ENCODE measurements around the gene ACADS.
"Not testable (repeated sequence)": the region's sequence is repeated elsewhere in the genome, so short reads cannot be mapped to it uniquely, and the experiment has no call there.

ACADS gene

DNA sequence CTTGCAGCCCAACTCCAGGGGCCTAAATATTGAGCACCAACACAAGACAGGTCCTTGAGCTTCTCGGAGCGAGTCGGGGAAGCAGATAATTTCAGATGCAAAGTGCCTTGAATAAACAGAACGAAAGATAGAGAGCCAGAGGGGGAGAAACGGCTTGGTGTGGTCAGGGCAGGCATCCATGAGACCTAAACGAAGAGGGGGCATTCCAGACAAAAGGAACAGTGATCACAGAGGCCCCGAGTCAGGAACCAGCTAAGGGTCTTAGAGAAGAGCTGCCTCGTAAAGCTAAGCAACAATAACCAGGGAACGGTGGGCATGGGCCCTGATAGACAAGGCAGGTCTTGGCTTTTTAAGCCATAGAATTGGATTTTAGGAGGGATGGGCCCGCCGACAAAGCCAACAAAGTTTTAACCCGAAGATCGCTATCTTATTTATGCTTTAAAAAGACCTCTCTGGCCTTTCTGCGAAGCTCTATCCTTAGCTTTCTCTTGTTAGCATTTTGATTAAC is 421 bp upstream of the ACADS start:
- no peak for DNase-seq (ENCODE audit: low read depth in 1 of 2, low spot score in 1 of 2)

DNA sequence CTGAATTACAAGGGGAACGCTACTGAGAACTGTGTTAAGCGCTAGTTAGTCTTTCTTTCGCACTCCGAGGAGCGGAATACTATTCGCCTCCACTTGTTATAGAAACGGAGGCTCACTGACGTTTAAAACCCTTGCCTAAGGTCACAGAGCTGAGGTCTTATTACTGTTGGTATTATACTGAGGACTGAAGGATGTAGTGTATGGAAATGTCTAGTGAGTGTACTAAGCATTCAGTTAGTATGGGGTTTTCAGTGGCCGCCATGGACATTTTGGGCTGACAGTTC is 826 bp downstream of the ACADS start:
- no peak for DNase-seq (ENCODE audit: low read depth in 1 of 2, low spot score in 1 of 2)

DNA sequence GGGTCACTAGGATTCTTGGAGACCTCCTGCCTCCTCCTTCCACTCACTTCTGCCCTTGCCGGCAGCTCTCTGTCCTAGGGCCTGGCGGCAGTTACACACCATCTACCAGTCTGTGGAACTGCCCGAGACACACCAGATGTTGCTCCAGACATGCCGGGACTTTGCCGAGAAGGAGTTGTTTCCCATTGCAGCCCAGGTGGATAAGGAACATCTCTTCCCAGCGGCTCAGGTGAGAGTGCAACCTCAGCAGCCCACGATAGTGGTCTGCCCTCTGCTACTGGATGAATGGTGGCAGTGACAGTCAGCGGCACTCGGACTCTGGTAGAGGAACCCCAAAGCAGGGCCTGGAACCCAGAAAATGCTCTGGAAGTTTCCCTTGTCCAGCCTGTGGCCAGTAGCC is 1.3 kb downstream of the ACADS start:
- no peak for DNase-seq (ENCODE audit: low read depth in 1 of 2, low spot score in 1 of 2)

DNA sequence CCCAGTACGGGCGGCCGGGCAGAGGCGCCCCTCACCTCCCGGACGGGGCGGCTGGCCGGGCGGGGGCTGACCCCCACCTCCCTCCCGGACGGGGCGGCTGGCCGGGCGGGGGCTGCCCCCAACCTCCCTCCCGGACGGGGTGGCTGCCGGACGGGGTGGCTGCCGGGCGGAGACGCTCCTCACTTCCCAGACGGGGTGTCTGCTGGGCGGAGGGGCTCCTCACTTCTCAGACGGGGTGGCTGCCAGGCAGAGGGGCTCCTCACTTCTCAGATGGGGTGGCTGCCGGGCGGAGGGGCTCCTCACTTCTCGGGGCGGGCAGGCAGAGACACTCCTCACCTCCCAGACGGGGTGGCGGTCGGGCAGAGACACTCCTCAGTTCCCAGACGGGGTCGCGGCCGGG is 6.6 kb downstream of the ACADS start:
- not testable (repeated sequence) for DNase-seq (ENCODE audit: low read depth in 1 of 2, low spot score in 1 of 2)

DNA sequence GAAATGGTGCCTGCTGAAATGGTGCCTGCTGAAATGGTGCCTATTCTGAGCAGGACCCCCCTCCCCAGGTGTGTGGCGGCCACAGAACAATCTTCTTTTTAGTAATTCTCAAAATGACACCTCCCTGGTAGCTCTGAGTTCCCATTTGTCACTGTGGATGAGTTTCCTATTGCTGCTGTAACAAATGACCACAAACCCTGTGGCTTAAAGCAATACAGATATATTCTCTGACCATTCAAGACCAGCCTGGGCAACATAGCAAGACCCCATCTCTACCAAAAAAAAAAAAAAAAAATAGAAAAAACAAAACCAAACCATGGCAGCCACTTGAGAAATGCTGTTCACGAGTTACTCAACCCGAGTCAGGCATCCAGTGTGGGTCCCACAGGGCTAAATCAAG is 7.9 kb downstream of the ACADS start:
- DNase-seq (ENCODE audit: low read depth in 1 of 2, low spot score in 1 of 2), result no peak

DNA sequence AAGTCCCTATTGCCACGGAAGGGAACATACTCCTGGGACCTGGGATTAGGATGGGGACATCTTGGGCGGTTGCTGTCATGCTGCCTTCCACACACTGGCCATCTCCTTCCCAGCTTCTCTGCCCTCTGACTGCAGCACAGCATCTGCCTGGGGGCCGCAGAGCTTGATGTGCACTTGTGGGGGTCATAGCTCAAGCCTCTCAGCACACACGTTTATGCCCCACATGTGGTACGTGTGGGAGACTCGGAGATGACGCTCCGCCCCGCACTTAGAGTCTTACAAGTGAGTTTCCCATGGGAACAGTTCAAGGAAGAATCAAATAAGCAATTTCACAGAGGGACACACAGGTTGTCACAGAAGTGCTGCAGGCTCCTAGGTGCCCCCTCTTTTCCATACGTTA is 8.6 kb downstream of the ACADS start:
- no peak for DNase-seq (ENCODE audit: low read depth in 1 of 2, low spot score in 1 of 2)

DNA sequence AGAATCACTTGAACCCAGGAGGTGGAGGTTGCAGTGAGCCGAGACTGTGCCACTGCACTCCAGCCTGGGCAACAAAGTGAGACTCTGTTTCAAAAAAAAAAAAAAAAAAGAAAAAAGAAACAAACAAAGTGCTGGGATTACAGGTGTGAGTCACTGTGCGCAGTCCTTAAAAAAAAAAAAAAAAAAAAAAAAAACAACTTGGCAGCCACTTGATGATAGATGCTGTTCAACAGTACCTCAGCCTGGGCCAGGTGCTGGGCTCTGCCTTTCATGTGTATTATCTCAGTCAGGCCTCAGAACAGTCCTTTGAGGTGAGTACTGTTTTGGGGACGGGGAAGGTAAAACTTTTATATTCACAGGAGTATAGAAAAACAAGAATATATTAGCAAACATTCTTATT is 9.6 kb downstream of the ACADS start:
- DNase-seq (ENCODE audit: low read depth in 1 of 2, low spot score in 1 of 2), result no peak

DNA sequence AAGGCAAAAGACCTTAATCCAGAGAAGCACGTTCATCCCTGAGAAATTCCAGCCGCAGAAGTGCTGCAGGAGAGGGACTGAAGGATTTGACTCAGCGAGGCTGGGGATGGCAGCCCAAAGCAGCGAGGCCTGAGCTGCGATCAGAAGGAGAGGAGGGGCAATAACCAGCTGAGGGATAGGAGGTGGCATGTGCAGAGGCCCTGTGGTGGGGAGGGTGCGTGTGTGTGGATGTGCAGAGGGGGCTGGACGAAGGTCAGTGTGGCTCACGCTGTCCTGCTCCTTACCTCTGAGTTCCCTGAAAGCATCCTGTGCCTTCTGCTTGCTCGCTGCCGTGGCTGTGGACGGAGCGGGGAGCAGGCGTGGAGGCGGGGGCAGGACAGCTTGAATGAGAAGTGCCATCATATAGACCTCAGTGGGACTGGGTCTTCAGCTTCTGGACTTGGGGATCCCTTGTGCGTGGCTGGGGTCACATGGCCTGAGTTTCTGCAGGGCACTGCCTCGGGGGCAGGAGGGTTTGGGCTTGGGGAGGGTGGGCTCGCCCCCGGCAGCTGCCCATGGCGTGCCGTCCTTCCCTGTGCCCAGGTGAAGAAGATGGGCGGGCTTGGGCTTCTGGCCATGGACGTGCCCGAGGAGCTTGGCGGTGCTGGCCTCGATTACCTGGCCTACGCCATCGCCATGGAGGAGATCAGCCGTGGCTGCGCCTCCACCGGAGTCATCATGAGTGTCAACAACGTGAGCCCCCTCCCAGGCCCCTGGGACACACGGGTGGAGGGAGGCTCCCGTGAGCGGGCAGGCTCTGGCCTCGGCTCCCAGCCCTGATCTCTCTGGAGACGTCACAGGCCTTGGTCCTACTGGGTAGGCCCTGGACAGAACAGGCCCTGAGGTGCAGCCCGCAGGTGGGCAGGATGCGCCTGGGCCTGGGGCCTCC is 11.0 kb downstream of the ACADS start:
- DNase-seq (ENCODE audit: low read depth in 1 of 2, low spot score in 1 of 2), result no peak

DNA sequence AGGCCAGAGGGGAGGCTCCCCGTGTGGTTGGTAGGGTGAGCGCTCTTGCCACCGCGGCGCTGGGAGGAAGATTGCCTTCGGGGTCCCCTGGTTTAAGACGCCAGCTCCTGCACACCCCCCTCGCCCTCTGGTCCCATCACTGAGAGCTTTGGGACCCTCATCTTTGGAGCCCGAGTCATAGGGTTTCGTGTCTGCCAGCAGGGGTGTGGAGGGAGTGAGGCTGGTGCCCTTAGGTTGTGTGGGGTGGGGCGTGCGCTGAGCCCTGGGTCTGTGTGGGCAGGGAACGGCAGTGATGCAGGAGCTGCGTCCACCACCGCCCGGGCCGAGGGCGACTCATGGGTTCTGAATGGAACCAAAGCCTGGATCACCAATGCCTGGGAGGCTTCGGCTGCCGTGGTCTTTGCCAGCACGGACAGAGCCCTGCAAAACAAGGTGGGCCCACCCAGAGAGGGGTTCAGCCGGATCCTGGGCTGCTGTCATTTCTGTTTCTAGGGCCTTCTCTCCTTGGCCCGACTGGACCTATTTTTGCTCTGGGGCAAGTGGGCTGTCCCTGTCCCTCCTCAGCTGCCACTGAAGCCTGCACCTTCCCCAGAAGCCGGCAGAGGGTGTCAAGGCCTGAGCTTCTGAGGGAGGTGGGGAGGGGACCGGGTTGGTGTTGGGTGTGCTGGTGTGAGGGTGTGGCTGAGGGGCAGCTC is 12.1 kb downstream of the ACADS start:
- no peak for DNase-seq (ENCODE audit: low read depth in 1 of 2, low spot score in 1 of 2)

DNA sequence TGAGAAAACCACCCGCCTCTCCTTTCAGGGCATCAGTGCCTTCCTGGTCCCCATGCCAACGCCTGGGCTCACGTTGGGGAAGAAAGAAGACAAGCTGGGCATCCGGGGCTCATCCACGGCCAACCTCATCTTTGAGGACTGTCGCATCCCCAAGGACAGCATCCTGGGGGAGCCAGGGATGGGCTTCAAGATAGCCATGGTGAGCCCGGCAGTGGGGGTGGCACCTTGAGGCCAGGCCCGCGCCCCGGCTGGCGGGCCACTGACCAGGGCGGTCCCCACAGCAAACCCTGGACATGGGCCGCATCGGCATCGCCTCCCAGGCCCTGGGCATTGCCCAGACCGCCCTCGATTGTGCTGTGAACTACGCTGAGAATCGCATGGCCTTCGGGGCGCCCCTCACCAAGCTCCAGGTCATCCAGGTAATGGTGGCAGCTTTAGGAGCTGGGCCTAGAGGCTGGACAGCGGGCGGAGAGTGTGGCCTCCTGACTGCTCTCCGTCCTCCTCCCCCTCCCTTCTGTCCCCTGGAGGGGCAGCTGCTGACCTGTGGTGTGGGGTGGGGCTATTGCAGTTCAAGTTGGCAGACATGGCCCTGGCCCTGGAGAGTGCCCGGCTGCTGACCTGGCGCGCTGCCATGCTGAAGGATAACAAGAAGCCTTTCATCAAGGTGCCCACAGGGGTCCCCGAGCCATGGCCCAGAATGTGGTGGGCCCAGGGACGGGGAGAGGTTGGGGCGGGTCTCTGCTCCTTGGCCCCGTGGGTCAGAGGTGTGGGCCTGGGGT is 12.8 kb downstream of the ACADS start:
- no peak for DNase-seq (ENCODE audit: low read depth in 1 of 2, low spot score in 1 of 2)

DNA sequence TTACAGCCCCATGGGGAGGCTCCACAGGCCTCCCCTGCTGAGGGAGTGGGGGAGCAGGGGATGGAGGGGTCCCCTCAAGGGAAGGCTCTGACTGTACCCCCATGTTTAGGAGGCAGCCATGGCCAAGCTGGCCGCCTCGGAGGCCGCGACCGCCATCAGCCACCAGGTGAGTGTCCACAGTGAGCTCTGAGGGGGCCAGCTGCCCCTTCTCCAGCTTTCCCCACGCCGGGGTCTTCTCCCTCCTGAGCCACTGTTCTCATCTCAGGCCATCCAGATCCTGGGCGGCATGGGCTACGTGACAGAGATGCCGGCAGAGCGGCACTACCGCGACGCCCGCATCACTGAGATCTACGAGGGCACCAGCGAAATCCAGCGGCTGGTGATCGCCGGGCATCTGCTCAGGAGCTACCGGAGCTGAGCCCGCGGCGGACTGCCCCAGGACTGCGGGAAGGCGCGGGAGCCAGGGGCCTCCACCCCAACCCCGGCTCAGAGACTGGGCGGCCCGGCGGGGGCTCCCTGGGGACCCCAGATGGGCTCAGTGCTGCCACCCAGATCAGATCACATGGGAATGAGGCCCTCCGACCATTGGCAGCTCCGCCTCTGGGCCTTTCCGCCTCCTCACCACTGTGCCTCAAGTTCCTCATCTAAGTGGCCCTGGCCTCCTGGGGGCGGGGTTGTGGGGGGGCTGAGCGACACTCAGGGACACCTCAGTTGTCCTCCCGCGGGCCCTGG is 13.6 kb downstream of the ACADS start:
- DNase-seq (ENCODE audit: low read depth in 1 of 2, low spot score in 1 of 2), result no peak

DNA sequence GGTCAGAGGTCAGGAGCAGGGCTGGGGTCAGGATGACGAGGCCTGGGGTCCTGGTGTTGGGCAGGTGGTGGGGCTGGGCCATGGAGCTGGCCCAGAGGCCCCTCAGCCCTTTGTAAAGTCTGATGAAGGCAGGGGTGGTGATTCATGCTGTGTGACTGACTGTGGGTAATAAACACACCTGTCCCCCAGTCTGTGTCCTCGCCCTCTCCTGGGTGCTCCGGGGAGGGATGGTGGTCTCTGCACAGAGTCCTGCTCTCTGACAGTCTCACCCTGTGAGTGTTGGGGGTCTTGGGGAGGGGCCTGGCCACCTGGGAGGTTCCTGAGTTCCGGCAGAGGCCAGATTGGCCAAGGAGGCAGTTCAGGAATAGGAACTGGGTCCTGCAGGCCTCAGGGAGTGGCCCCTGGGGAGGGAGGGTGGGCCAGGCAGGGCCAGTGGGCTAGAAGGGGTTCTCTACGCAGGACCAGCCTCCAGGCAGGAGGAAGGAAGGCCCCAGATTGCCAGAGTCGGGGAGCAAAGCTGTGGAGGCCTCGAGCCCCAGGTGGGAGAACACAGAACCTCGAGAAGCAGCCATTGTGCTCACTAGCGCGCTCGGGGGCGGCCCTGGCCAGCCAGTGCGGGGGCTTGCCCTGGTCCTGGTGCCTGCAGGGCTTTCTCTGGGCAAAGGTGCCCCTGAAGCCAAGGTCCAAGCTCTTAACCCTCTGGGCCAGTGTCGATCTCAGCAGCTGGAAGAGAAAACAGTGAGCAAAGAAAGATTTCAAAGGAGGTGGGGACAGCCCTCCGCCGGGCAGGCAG is 14.4 kb downstream of the ACADS start:
- DNase-seq (ENCODE audit: low read depth in 1 of 2, low spot score in 1 of 2), result no peak

DNA sequence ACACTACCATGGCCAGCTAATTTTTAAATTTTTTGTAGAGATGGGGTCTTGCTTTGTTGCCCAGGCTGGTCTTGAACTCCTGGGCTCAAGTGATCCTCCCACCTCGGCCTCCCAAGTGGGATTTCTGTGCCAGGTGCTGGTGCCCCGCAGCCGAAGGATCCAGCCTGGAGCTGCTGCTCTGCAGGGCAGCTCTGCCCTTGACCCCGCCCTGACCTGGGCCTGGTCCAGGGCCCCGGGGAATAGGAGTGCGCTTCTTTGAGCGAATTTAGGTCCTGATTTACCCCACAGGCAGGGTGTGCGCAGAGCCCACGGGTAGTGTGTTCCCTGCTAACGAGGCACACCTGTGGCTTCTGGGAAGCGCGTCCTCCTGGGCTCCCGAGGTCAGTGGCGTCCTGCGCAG is 15.2 kb downstream of the ACADS start:
- DNase-seq (ENCODE audit: low read depth in 1 of 2, low spot score in 1 of 2), result no peak

DNA sequence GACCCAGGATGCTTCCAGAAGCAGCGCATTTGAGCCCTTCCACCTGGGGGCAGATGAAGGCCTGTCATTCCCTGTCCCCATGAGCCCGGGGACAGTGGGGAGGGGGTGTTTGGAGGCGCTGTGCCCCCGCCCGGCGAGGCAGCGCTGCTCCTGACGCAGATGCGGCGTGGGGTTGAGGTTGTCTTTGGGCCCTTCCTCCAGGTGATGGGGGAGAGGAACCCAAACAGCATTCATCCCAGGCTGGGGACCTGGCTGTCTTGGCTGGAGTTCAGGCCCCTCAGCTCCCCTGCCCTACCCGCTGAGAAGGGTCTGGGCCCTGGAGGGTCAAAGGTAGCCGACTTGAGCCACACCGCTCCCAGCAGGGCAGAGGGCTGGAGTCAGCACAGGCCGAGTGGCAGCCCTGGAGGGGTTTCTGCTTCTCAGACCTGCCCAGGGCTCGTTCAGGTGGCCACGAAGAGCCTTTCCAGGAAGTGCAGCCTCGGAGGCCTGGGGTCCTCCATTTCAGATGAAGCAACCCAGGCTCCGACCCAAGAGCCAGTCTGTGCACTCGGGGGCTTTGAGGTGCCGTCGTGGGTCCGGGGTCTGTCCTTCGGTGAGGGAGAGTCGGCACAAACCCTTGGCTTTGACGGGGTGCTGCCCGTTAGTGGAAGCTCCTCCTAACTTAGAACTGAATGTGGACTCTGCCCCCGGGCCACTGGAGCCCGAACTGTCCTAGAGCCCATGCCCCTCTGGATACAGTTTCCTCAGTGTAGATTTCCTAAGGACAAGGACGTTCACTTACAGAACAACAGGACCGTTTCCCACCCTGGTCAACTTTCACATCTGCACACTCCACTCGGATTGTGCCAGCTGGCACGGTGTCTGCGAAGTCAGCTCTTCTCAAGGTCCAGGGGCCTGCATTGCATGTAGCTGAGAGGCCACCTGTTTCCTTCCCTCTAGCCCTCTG is 16.1 kb downstream of the ACADS start:
- DNase-seq (ENCODE audit: low read depth in 1 of 2, low spot score in 1 of 2), result no peak

DNA sequence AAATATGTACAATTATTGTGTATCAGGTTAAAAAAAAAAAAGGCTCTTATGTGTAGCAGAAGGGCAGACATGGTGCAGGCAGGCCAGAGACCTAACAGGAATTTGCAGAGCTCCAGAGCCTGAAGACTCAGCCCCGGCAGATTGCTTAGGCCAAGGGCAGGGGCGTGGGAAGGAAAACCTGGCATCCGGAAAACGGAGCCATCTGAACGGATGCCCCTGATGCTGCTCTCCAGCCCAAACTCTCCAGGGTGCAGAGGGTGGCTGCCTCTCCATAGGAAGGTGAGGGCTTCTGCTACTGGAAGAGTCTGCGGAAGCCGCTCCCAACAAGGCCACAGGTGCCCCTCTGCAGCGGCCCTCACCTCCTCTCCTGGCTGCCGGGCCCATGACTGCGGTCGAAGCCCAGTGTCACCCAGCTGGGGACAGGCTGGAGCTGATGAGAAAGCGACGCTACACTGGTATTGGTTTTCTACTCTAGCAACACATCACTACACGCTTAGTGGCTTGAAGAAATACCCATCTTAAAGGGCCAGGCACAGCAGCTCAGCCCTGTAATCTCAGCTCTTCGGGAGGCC is 19.4 kb downstream of the ACADS start:
- DNase-seq (ENCODE audit: low read depth in 1 of 2, low spot score in 1 of 2), result no peak

DNA sequence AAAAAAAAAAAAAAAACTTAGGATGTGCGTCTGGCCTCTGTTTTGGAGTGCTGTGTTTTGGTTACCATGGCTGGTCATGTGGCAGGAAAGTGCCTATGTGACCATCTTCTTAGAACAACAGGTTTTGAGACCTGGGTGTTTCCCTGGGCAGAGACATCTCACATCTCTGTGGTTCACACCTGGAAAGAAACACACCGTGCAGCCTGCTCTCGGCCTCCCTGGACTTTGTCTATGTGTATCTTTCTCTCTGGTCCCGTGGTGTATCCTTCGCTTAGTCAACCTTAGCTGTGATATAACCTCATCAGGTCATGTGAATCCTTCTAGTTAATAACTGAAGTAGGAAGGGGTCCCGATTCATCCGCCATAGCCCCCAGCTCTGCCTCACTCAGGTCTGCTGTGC is 22.6 kb downstream of the ACADS start:
- no peak for DNase-seq (ENCODE audit: low read depth in 1 of 2, low spot score in 1 of 2)

DNA sequence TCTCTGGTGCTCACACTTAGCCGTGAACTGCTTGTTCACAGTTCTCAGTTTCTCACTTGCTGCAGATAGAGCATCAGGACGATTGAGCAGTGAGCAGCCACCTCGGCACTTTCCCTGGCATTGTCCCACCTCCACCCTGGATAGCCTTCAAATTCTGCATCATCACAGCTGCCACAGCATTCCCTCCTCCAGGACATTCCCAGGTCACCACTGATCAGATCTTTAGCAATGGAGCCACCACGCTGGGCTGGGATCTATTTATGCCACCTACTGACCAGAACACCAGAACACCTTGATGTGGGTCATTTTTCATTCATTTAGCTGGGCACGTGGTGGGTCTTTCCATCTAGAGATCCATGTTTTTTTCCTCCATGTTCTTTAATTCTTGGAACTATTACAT is 23.6 kb downstream of the ACADS start:
- DNase-seq (ENCODE audit: low read depth in 1 of 2, low spot score in 1 of 2), result no peak

DNA sequence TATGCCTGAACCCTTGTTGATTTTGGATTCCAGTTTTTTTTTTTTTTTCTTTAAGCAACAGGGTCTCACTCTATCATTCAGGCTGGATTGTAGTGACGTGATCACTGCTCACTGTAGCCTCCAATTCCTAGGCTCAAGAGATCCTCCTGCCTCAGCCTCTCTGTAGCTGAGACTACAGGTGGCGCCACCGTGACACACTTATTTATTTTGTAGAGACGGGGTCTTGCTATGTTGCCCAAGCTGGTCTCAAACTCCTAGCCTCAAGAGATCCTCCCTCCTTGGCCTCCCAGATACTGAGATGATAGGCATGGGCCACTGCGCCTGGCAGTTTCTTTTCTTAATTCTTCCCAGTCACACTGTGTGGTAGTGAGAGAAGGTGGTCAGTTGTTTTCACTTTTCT is 25.2 kb downstream of the ACADS start:
- no peak for DNase-seq (ENCODE audit: low read depth in 1 of 2, low spot score in 1 of 2)

DNA sequence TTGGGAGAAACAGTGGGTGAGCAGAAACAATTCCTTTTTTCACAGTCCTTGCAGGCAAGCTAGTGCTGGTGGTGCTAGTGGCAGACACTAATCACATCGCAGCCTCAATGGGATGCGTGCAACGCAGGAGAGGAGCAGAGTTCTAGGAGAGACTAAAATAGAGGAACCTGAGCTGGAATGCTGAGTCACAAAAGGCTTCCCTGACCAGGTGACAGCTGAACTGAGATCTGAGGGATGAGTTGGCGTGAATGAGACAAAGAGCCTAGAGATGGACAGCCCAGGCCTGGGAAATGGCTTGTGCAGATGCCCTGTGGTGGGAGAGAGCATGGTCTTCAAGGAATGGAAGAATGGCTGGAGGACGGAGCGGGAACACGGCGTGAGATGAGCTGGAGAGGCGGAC is 25.8 kb downstream of the ACADS start:
- DNase-seq (ENCODE audit: low read depth in 1 of 2, low spot score in 1 of 2), result no peak
